ENCODE data around the gene MREG. TPM values are rescaled to one million over a fixed set of nuclear protein-coding genes. Genes with fewer than 3 reads are reported as not detected.

The MREG gene
- total RNA-seq, 1 donor from 2014 or later: 11.9 TPM

DNA sequence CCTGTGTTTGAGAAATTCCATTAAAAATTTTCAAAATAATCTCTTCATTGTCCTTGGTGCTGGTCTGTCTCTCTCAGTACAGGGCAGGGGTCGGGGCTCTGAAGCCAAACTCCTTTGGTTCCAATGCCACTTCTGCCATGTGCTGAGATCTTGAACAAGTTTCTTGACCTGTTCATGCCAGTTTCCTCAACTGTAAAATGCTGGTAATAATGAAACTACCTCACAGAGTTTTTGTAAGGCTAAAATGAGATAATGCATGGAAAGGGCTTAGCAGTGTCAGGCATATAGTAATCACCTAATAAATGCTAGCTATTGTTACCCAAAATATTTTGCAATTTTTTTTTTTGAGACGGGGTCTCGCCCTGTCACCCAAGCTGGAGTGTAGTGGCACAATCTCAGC is 16.9 kb upstream of the MREG start:
- H3K36me3 Mint-ChIP-seq: no peaks in the 10 kb centered on the region
- DNase-seq (ENCODE audit: low spot score in 2 of 2, unreplicated experiment in 2 of 2): no peak
- no peaks in the 10 kb centered on the region for H3K27me3 Mint-ChIP-seq (ENCODE audit: low read depth)
- TF ChIP-seq, protein P1, sequence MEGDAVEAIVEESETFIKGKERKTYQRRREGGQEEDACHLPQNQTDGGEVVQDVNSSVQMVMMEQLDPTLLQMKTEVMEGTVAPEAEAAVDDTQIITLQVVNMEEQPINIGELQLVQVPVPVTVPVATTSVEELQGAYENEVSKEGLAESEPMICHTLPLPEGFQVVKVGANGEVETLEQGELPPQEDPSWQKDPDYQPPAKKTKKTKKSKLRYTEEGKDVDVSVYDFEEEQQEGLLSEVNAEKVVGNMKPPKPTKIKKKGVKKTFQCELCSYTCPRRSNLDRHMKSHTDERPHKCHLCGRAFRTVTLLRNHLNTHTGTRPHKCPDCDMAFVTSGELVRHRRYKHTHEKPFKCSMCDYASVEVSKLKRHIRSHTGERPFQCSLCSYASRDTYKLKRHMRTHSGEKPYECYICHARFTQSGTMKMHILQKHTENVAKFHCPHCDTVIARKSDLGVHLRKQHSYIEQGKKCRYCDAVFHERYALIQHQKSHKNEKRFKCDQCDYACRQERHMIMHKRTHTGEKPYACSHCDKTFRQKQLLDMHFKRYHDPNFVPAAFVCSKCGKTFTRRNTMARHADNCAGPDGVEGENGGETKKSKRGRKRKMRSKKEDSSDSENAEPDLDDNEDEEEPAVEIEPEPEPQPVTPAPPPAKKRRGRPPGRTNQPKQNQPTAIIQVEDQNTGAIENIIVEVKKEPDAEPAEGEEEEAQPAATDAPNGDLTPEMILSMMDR (IDR thresholded peaks at IDR 0.05; ENCODE audit: unreplicated experiment): no peak
- H3K4me3 Mint-ChIP-seq: no peak overlapping the region
- no peaks in the 10 kb centered on the region for H3K9me3 Mint-ChIP-seq
- no peak overlapping the region for H3K27ac Mint-ChIP-seq
- no peaks in the 10 kb centered on the region for H3K4me1 Mint-ChIP-seq

DNA sequence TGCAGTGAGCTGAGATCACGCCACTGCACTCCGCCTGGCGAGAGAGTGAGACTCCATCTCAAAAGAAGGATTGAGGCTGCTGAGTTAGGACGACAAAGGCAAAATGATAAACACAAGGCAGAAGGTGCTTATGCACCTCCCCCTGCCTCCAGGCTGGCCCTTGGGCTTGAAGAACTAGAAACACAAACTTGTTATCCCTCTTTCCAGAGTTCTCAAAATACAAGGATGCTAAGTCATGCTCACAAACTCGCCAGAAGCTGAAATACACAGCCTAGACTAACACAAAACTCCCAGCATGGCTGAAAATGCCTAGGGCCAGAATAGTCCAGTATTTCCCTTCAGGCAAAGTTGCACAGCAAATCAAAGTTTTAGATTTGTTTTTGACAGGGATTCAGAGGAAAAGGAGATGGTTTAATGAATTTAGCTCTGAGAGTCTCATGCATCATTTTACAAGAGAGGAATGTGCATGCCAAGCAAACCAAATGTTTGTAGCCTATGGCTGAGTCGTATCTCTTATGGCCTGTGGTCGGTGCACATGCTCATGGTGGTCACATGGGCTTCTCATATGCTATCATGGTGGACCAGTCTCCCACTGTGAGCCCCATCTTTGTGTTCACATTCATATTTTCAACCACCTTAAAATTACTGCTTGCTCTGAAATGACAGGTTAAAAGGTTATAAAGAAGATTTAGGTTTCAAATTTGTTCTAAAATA is 16.2 kb upstream of the MREG start:
- Mint-ChIP-seq H3K27me3 (ENCODE audit: low read depth) (no peaks in the 10 kb centered on the region), H3K36me3 (no peaks in the 10 kb centered on the region), H3K27ac (no peak overlapping the region), H3K4me1 (no peaks in the 10 kb centered on the region), H3K9me3 (no peaks in the 10 kb centered on the region), H3K4me3 (no peak overlapping the region)
- TF ChIP-seq, protein P1 (IDR thresholded peaks at IDR 0.05; ENCODE audit: unreplicated experiment): no peak
- DNase-seq (ENCODE audit: low spot score in 2 of 2, unreplicated experiment in 2 of 2): no peak

DNA sequence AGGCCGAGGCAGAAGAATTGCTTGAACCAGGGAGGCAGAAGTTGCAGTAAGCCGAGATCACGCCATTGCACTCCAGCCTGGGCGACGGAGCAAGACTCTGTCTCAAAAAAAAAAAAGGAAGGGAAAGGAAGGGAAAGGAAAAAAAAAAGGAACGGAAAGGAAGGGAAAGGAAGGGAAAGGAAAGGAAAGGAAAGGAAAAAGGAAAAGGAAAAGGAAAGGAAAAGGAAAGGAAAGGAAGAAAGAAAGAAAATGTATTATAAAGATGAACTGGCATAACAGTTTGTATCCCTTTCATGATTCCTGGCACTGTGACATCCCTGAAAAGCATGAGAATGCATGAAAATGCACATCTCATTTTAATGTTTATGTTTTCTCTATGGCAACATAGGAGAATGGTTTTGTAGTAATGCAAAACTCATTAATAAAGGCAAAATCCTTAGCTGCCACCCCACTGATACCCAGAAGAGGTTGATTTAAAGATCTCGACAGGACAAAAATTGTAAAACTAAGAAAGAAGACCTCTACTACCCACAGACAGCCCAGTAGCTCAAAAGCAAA is 11.5 kb upstream of the MREG start:
- TF ChIP-seq, protein P1 (IDR thresholded peaks at IDR 0.05; ENCODE audit: unreplicated experiment): no peak
- H3K4me1 Mint-ChIP-seq: no peaks in the 10 kb centered on the region
- H3K4me3 Mint-ChIP-seq: no peak overlapping the region
- H3K36me3 Mint-ChIP-seq: no peaks in the 10 kb centered on the region
- H3K27ac Mint-ChIP-seq: no peak overlapping the region
- H3K9me3 Mint-ChIP-seq: no peaks in the 10 kb centered on the region
- no peak for DNase-seq (ENCODE audit: low spot score in 2 of 2, unreplicated experiment in 2 of 2)
- H3K27me3 Mint-ChIP-seq (ENCODE audit: low read depth): no peaks in the 10 kb centered on the region

DNA sequence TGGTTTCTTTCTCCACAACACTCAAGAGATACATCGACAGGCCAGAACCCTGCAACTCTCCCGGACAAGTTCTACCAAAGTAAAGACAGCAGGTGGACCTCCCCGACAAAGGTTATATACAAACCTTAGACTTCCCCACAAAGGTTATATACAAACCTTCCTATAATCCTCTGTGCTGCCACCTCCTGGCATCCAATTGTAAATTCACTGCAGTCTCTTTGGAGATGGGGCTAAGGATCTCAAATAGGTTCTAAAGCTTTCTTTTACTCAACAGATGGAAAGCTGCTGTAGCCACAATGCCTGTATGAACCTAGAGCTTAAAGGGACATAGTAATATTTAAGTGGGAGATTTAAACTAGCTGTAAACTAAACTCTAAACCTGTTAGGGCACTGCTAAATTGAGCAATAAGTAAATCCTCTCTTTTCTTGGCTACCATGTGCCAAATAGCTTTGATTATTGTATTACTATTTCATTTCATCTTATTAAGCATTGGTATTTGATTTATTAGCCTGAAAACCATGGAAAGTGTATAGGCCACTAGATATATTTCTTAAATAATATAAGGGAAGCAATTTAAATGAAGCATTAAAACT is 9.8 kb upstream of the MREG start:
- Mint-ChIP-seq H3K36me3 (no peaks in the 10 kb centered on the region), H3K4me1 (no peaks in the 10 kb centered on the region), H3K9me3 (no peaks in the 10 kb centered on the region), H3K27ac (no peak overlapping the region), H3K27me3 (ENCODE audit: low read depth) (no peaks in the 10 kb centered on the region), H3K4me3 (no peak overlapping the region)
- DNase-seq (ENCODE audit: low spot score in 2 of 2, unreplicated experiment in 2 of 2): no peak
- TF ChIP-seq, protein P1 (IDR thresholded peaks at IDR 0.05; ENCODE audit: unreplicated experiment): peak; percentile 47

DNA sequence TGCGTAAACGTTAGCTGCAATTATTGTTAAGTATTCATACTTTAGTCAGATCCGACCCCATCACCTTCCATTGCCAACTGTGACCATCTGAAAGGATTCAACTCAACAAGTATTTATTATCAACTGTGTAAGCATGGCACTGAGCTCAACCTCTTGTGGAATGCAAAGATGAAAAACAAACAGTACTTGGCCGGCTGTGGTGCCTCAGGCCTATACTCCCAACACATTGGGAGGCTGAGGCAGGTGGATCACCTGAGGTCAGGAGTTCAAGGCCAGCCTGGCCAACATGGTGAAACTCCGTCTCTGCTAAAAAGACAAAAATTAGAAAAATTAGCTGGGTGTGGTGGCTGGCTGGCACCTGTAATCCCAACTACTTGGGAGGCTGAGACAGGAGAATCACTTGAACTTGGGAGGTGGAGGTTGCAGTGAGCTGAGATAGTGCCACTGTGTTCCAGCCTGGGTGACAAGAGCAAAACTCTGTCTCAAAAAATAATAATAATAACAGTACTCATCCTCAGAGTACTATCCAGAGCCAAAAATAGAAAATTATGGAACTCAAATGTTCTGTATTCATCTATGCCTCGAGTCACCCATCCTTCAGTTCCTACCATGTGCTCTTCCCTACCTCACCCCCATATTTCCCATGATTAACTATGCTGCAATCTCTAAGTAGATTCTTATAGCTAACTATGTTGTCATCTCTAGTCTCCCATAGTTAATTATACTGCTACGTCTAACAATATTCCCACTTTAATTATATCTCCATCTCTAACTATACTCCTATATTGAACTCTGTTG is 8.6 kb upstream of the MREG start:
- H3K36me3 Mint-ChIP-seq: no peaks in the 10 kb centered on the region
- H3K9me3 Mint-ChIP-seq: no peaks in the 10 kb centered on the region
- no peak for DNase-seq (ENCODE audit: low spot score in 2 of 2, unreplicated experiment in 2 of 2)
- H3K4me3 Mint-ChIP-seq: no peak overlapping the region
- H3K27me3 Mint-ChIP-seq (ENCODE audit: low read depth): no peaks in the 10 kb centered on the region
- TF ChIP-seq, protein P1 (IDR thresholded peaks at IDR 0.05; ENCODE audit: unreplicated experiment): no peak
- no peak overlapping the region for H3K27ac Mint-ChIP-seq
- no peaks in the 10 kb centered on the region for H3K4me1 Mint-ChIP-seq

Measured in mesothelial cell of epicardium (in vitro differentiated cells).